Liver (tissue), 9 donors: Measurements from ENCODE around the gene LRRC15. TPM values are rescaled to one million over a fixed set of nuclear protein-coding genes. Genes with fewer than 3 reads are reported as not detected.

Source experiments
- DNase-seq: peaks from one replicate; pipeline ENCODE4 v3.0.0-alpha.2; 2017; ENCODE audit warnings: low spot score
- H3K27ac ChIP-seq, 2 donors: one replicate each; pipeline ENCODE4 v1.7.0; 2013; ENCODE audit warnings: inconsistent platforms in 2 of 2, low read length in 2 of 2, control low read depth in 1 of 2, low read depth in 1 of 2, mild to moderate bottlenecking in 1 of 2
- H3K27me3 ChIP-seq, 4 donors: one replicate each; pipeline versions ENCODE4 v1.6.1 to v1.7.0; 2013; ENCODE audit warnings: low read length in 3 of 4, inconsistent platforms in 1 of 4, mild to moderate bottlenecking in 1 of 4, moderate library complexity in 1 of 4; ENCODE audit not compliant: control insufficient read depth in 4 of 4, insufficient read depth in 4 of 4
- H3K36me3 ChIP-seq, 4 donors: one replicate each; pipeline versions ENCODE4 v1.6.1 to v1.7.0; 2013; ENCODE audit warnings: low read length in 3 of 4, mild to moderate bottlenecking in 3 of 4, low read depth in 1 of 4, moderate library complexity in 1 of 4; ENCODE audit not compliant: control insufficient read depth in 4 of 4, insufficient read depth in 3 of 4
- H3K4me1 ChIP-seq, 4 donors: one replicate each; pipeline versions ENCODE4 v1.6.1 to v1.7.0; 2013; ENCODE audit warnings: low read length in 3 of 4, mild to moderate bottlenecking in 3 of 4, moderate library complexity in 1 of 4; ENCODE audit not compliant: control insufficient read depth in 4 of 4, insufficient read depth in 4 of 4
- H3K4me3 ChIP-seq, 3 donors: one replicate each; pipeline versions ENCODE4 v1.6.1 to v1.7.0; 2013; ENCODE audit warnings: low read length in 3 of 3, control low read depth in 1 of 3, low read depth in 1 of 3, mild to moderate bottlenecking in 1 of 3
- H3K9ac ChIP-seq, 2 donors: one replicate each; pipeline ENCODE4 v1.7.0; 2013; ENCODE audit warnings: low read length in 2 of 2, mild to moderate bottlenecking in 2 of 2, moderate library complexity in 2 of 2, control low read depth in 1 of 2, low read depth in 1 of 2
- H3K9me3 ChIP-seq, 4 donors: one replicate each; pipeline versions ENCODE4 v1.6.1 to v1.7.0; 2013; ENCODE audit warnings: low read length in 3 of 4; ENCODE audit not compliant: control insufficient read depth in 4 of 4
- EGR1 ChIP-seq, 2 donors: IDR thresholded peaks; 2 replicates each; pipeline ENCODE4 v1.6.1; 2016 to 2018; ENCODE audit warnings: antibody characterized with exemption in 2 of 2, low read depth in 2 of 2
- FOXA1 ChIP-seq: IDR thresholded peaks from 2 replicates; pipeline ENCODE4 v1.6.1; 2016; ENCODE audit warnings: antibody characterized with exemption
- FOXA2 ChIP-seq: IDR thresholded peaks from 2 replicates; pipeline ENCODE4 v1.6.1; 2016; ENCODE audit warnings: antibody characterized with exemption
- GABPA ChIP-seq, 2 donors: IDR thresholded peaks in 1 of 2; conservative IDR thresholded peaks in 1 of 2; 2 replicates each; pipeline ENCODE4 v1.6.1; 2016; ENCODE audit warnings: antibody characterized with exemption in 2 of 2, mild to moderate bottlenecking in 1 of 2, moderate library complexity in 1 of 2
- HNF4A ChIP-seq, 2 donors: conservative IDR thresholded peaks; 2 replicates each; pipeline ENCODE4 v1.6.1; 2016; ENCODE audit warnings: antibody characterized with exemption in 2 of 2, mild to moderate bottlenecking in 2 of 2
- HNF4G ChIP-seq: IDR thresholded peaks from 2 replicates; pipeline ENCODE4 v1.6.1; 2016; ENCODE audit warnings: antibody characterized with exemption
- JUND ChIP-seq, 2 donors: IDR thresholded peaks; 2 replicates each; pipeline ENCODE4 v1.6.1; 2016; ENCODE audit warnings: antibody characterized with exemption in 2 of 2
- NR2F2 ChIP-seq: IDR thresholded peaks from 2 replicates; pipeline ENCODE4 v1.6.1; 2016; ENCODE audit warnings: antibody characterized with exemption
- RAD21 ChIP-seq, 2 donors: IDR thresholded peaks; 2 replicates each; pipeline ENCODE4 v1.6.1; 2016; ENCODE audit warnings: antibody characterized with exemption in 2 of 2, mild to moderate bottlenecking in 2 of 2
- RXRA ChIP-seq, 2 donors: IDR thresholded peaks; 2 replicates each; pipeline ENCODE4 v1.6.1; 2017 to 2018; ENCODE audit warnings: antibody characterized with exemption in 2 of 2, mild to moderate bottlenecking in 1 of 2
- SP1 ChIP-seq: IDR thresholded peaks from 2 replicates; pipeline ENCODE4 v1.6.1; 2018; ENCODE audit warnings: antibody characterized with exemption, mild to moderate bottlenecking
- TAF1 ChIP-seq: conservative IDR thresholded peaks from 2 replicates; pipeline ENCODE4 v1.6.1; 2016; ENCODE audit warnings: antibody characterized with exemption, mild to moderate bottlenecking
- YY1 ChIP-seq: IDR thresholded peaks from 2 replicates; pipeline ENCODE4 v1.6.1; 2016; ENCODE audit warnings: antibody characterized with exemption, mild to moderate bottlenecking
- WGBS: extraction: QIAGEN DNeasy Blood & Tissue Kit; methylation state at CpG from one replicate; pipeline ENCODE4 v1.1.7; 2013; 5-methylcytosine and 5-hydroxymethylcytosine counted together
- polyA plus RNA-seq, 2 donors: library from polyadenylated mRNA; stranded (reverse) in 1 of 2; unstranded in 1 of 2; fragments of 200-250 nt in 1 of 2; fragments of >200 nt in 1 of 2; fragmentation: Nextera tagmentation in 1 of 2; extraction: Ambion mirVana in 1 of 2; gene quantifications; one replicate each; pipeline versions ENCODE4 v1.2.1 to v1.2.3, GENCODE V29; 2013 to 2015
- total RNA-seq, 2 donors: library from RNA; depleted of rRNA; stranded (reverse); fragments of >200 nt; gene quantifications; one replicate each; pipeline ENCODE4 v1.2.3, GENCODE V29; 2014
- TF ChIP-seq, protein P1 (sequence below): IDR thresholded peaks from 2 replicates; pipeline ENCODE4 v1.6.1; 2016; ENCODE audit warnings: antibody characterized with exemption
- TF ChIP-seq, protein P2 (sequence below): IDR thresholded peaks from 2 replicates; pipeline ENCODE4 v1.6.1; 2016; ENCODE audit warnings: antibody characterized with exemption
- TF ChIP-seq, protein P3 (sequence below): fragments of 150-350 bp; IDR thresholded peaks from 2 replicates; pipeline ENCODE4 v1.5.1; 2017; ENCODE audit warnings: improper control_type of control experiment, low read depth, low read length; ENCODE audit not compliant: missing input control
- TF ChIP-seq, protein P4 (sequence below): IDR thresholded peaks from 2 replicates; pipeline ENCODE4 v1.6.1; 2016; ENCODE audit warnings: antibody characterized with exemption
- TF ChIP-seq, protein P5 (sequence below): IDR thresholded peaks from 2 replicates; pipeline ENCODE4 v1.6.1; 2016; ENCODE audit warnings: antibody characterized with exemption, mild to moderate bottlenecking
- donor health status: healthy.
- donor health status: healthy.
- donor health status: healthy.
- donor health status: healthy.
- donor health status: healthy.

The LRRC15 gene
- total and polyA plus RNA-seq, 4 donors, result 0.03 to 0.08 (median 0.05) TPM; not detected in 1

DNA sequence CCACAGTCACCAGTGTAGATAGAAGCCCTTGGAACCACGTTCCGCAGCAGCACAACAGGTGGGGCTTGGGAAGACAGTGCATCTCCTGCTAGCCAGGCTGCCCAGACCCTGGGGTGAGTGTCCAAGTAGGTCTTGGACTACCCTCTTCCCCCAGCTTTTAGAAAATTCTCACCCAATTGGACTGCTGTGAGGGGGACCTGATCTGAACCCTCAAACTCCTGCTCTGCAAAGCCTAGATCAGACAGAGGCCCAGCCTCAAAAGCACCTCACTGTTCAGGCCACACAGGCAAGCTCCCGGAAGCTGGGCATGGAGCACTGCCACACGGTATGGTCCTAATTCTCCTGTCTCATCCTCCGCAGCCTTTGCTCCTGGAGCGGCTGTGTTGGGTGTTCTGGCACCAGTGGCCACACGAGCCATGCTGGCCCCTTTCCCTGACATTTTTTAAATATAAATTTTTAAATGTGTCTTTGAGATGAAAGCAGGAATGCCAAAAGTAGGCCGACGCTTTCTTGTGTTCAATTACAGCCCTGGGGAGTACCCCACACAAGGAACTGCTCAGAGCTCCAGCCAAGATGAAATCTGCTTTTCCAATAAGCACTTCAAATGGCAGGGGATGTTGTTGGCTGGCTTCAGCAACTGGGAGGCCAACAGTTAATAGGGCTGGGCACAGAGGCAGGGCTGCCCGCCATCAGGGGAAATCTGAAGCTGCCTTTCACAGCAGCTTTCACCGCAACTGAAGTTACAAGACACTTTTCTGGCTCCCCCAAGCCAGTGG, 59.3 kb downstream of the LRRC15 start:
- no peaks in the 10 kb centered on the region for H3K27me3 ChIP-seq
- H3K4me1 ChIP-seq, result peaks cover 0 to 8% (median 3%) of the 10 kb centered on the region in 4 donors
- H3K27ac ChIP-seq, result no peak overlapping the region
- H3K9ac ChIP-seq, result no peak overlapping the region
- H3K36me3 ChIP-seq, result no peaks in the 10 kb centered on the region
- TF ChIP-seq RXRA (IDR thresholded peaks at IDR 0.05) (no peak), HNF4G (no peak), YY1 (no peak), SP1 (no peak), EGR1 (IDR thresholded peaks at IDR 0.05; ENCODE audit: low read depth in 2 of 2) (no peak), HNF4A (conservative IDR thresholded peaks at IDR 0.05) (no peak), FOXA2 (no peak), FOXA1 (no peak), NR2F2 (no peak), JUND (IDR thresholded peaks at IDR 0.05) (no peak), GABPA (IDR thresholded peaks at IDR 0.05 in 1 of 2, conservative IDR thresholded peaks at IDR 0.05 in 1 of 2) (no peak), TAF1 (no peak), RAD21 (IDR thresholded peaks at IDR 0.05) (no peak)
- TF ChIP-seq, protein P1, sequence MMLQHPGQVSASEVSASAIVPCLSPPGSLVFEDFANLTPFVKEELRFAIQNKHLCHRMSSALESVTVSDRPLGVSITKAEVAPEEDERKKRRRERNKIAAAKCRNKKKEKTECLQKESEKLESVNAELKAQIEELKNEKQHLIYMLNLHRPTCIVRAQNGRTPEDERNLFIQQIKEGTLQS, result no peak
- TF ChIP-seq, protein P2, sequence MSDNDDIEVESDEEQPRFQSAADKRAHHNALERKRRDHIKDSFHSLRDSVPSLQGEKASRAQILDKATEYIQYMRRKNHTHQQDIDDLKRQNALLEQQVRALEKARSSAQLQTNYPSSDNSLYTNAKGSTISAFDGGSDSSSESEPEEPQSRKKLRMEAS, result no peak
- TF ChIP-seq, protein P3, sequence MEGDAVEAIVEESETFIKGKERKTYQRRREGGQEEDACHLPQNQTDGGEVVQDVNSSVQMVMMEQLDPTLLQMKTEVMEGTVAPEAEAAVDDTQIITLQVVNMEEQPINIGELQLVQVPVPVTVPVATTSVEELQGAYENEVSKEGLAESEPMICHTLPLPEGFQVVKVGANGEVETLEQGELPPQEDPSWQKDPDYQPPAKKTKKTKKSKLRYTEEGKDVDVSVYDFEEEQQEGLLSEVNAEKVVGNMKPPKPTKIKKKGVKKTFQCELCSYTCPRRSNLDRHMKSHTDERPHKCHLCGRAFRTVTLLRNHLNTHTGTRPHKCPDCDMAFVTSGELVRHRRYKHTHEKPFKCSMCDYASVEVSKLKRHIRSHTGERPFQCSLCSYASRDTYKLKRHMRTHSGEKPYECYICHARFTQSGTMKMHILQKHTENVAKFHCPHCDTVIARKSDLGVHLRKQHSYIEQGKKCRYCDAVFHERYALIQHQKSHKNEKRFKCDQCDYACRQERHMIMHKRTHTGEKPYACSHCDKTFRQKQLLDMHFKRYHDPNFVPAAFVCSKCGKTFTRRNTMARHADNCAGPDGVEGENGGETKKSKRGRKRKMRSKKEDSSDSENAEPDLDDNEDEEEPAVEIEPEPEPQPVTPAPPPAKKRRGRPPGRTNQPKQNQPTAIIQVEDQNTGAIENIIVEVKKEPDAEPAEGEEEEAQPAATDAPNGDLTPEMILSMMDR, result no peak
- TF ChIP-seq, protein P4, sequence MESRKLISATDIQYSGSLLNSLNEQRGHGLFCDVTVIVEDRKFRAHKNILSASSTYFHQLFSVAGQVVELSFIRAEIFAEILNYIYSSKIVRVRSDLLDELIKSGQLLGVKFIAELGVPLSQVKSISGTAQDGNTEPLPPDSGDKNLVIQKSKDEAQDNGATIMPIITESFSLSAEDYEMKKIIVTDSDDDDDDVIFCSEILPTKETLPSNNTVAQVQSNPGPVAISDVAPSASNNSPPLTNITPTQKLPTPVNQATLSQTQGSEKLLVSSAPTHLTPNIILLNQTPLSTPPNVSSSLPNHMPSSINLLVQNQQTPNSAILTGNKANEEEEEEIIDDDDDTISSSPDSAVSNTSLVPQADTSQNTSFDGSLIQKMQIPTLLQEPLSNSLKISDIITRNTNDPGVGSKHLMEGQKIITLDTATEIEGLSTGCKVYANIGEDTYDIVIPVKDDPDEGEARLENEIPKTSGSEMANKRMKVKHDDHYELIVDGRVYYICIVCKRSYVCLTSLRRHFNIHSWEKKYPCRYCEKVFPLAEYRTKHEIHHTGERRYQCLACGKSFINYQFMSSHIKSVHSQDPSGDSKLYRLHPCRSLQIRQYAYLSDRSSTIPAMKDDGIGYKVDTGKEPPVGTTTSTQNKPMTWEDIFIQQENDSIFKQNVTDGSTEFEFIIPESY, result no peak
- TF ChIP-seq, protein P5, sequence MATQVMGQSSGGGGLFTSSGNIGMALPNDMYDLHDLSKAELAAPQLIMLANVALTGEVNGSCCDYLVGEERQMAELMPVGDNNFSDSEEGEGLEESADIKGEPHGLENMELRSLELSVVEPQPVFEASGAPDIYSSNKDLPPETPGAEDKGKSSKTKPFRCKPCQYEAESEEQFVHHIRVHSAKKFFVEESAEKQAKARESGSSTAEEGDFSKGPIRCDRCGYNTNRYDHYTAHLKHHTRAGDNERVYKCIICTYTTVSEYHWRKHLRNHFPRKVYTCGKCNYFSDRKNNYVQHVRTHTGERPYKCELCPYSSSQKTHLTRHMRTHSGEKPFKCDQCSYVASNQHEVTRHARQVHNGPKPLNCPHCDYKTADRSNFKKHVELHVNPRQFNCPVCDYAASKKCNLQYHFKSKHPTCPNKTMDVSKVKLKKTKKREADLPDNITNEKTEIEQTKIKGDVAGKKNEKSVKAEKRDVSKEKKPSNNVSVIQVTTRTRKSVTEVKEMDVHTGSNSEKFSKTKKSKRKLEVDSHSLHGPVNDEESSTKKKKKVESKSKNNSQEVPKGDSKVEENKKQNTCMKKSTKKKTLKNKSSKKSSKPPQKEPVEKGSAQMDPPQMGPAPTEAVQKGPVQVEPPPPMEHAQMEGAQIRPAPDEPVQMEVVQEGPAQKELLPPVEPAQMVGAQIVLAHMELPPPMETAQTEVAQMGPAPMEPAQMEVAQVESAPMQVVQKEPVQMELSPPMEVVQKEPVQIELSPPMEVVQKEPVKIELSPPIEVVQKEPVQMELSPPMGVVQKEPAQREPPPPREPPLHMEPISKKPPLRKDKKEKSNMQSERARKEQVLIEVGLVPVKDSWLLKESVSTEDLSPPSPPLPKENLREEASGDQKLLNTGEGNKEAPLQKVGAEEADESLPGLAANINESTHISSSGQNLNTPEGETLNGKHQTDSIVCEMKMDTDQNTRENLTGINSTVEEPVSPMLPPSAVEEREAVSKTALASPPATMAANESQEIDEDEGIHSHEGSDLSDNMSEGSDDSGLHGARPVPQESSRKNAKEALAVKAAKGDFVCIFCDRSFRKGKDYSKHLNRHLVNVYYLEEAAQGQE, result no peak
- no peak overlapping the region for H3K4me3 ChIP-seq
- DNase-seq, result no peak
- WGBS, result 97% methylated on average over 11 of the region's 11 CpGs
- no peaks in the 10 kb centered on the region for H3K9me3 ChIP-seq
